H1 (cell line): Measurements from ENCODE around the gene DIP2C. TPM values are rescaled to one million over a fixed set of nuclear protein-coding genes. Genes with fewer than 3 reads are reported as not detected.

Experiments
- CTCF ChIA-PET: fragments of 300-600 bp; sonication (Branson Sonifier 250); formaldehyde crosslinking; loops from one replicate; lab custom pipeline; 2021; ENCODE audit not compliant: partially characterized antibody; lab: Charles Lee
- POLR2A ChIA-PET: fragments of 300-600 bp; sonication (Branson Sonifier 250); formaldehyde crosslinking; loops from one replicate; lab custom pipeline; 2021; ENCODE audit warnings: inconsistent platforms; ENCODE audit not compliant: partially characterized antibody; lab: Charles Lee
- DNase-seq, 2 experiments: peaks; one replicate each; pipeline versions ENCODE4 v3.0.0 to v3.0.0-alpha.2; 2010 to 2022; ENCODE audit warnings: low spot score in 2 of 2, low read depth in 1 of 2, mixed read lengths in 1 of 2
- FAIRE-seq: peaks from 2 replicates; lab custom pipeline; 2011; peaks lifted over from hg19 to GRCh38; lab: Jason Lieb, UNC
- H2AFZ ChIP-seq: 2 replicates; pipeline ENCODE4 v1.8.1; 2012; ENCODE audit warnings: low read length, inconsistent platforms
- H2AK5ac ChIP-seq: 2 replicates; pipeline ENCODE4 v1.6.1; 2013; ENCODE audit warnings: low read depth, low read length
- H2BK120ac ChIP-seq: replicated peaks from 2 replicates; pipeline ENCODE3; 2013; ENCODE audit warnings: low read depth, low read length, inconsistent platforms
- H2BK12ac ChIP-seq: 2 replicates; pipeline ENCODE4 v1.6.1; 2013; ENCODE audit warnings: low read depth, low read length
- H2BK15ac ChIP-seq: 2 replicates; pipeline ENCODE4 v1.6.1; 2013; ENCODE audit warnings: low read length
- H2BK20ac ChIP-seq: 2 replicates; pipeline ENCODE4 v1.6.1; 2013; ENCODE audit warnings: low read length
- H2BK5ac ChIP-seq: 2 replicates; pipeline ENCODE4 v1.6.1; 2013; ENCODE audit warnings: low read depth, low read length
- H3K14ac ChIP-seq: 2 replicates; pipeline ENCODE4 v1.6.1; 2013; ENCODE audit warnings: inconsistent platforms; ENCODE audit not compliant: insufficient read length
- H3K18ac ChIP-seq: 2 replicates; pipeline ENCODE4 v1.6.1; 2013; ENCODE audit warnings: low read length; ENCODE audit errors: extremely low read depth
- H3K23ac ChIP-seq: 2 replicates; pipeline ENCODE4 v1.6.1; 2013; ENCODE audit warnings: inconsistent platforms; ENCODE audit not compliant: insufficient read length
- H3K23me2 ChIP-seq: 2 replicates; pipeline ENCODE4 v1.6.1; 2013; ENCODE audit warnings: low read depth, low read length
- H3K27ac ChIP-seq: 2 replicates; pipeline ENCODE4 v1.6.1; 2011; ENCODE audit warnings: low read depth, low read length, inconsistent platforms
- H3K27me3 ChIP-seq, 4 experiments: replicated peaks in 1 of 4; 1 replicate in 1 of 4; 2 replicates in 3 of 4; pipeline versions ENCODE4 v1.6.1 to v1.8.1; 2011 to 2013; ENCODE audit warnings: low read length in 3 of 4, mild to moderate bottlenecking in 3 of 4, inconsistent platforms in 2 of 4, mixed read lengths in 2 of 4, moderate library complexity in 1 of 4; ENCODE audit not compliant: control insufficient read depth in 3 of 4, insufficient read depth in 3 of 4; ENCODE audit errors: extremely low read depth in 1 of 4
- H3K36me3 ChIP-seq, 4 experiments: 2 replicates each; pipeline versions ENCODE4 v1.6.1 to v1.8.1; 2011 to 2013; ENCODE audit warnings: mild to moderate bottlenecking in 4 of 4, low read length in 3 of 4, moderate library complexity in 2 of 4, control low read depth in 1 of 4, inconsistent platforms in 1 of 4; ENCODE audit not compliant: insufficient read depth in 4 of 4, control insufficient read depth in 2 of 4
- H3K4ac ChIP-seq: replicated peaks from 2 replicates; pipeline ENCODE3; 2013; ENCODE audit warnings: low read length, low read depth, mixed read lengths, inconsistent platforms; ENCODE audit not compliant: insufficient read length
- H3K4me1 ChIP-seq, 4 experiments: replicated peaks in 1 of 4; 1 replicate in 1 of 4; 2 replicates in 3 of 4; pipeline versions ENCODE4 v1.6.1 to v1.8.1; 2011 to 2013; ENCODE audit warnings: low read length in 3 of 4, inconsistent platforms in 2 of 4, mixed read lengths in 1 of 4; ENCODE audit not compliant: insufficient read depth in 4 of 4, control insufficient read depth in 3 of 4
- H3K4me2 ChIP-seq, 2 experiments: 2 replicates each; pipeline versions ENCODE4 v1.6.1 to v1.8.1; 2011 to 2013; ENCODE audit warnings: low read depth in 2 of 2, low read length in 2 of 2, control low read depth in 1 of 2, inconsistent platforms in 1 of 2, mild to moderate bottlenecking in 1 of 2; ENCODE audit not compliant: insufficient read depth in 1 of 2
- H3K4me3 ChIP-seq, 4 experiments: fragments of 200-600, 300-600 bp in 1 of 4; sonication (generic), shearing (Covaris generic), sonication (Bioruptor Twin) in 1 of 4; 2 replicates each; pipeline versions ENCODE4 v1.5.1 to v1.8.1; 2011 to 2016; ENCODE audit warnings: low read length in 4 of 4, low read depth in 3 of 4, control low read depth in 2 of 4, inconsistent platforms in 2 of 4, mild to moderate bottlenecking in 2 of 4, mixed read lengths in 1 of 4, moderate library complexity in 1 of 4; ENCODE audit not compliant: insufficient read depth in 2 of 4; ENCODE audit errors: extremely low read depth in 1 of 4
- H3K56ac ChIP-seq: replicated peaks from 2 replicates; pipeline ENCODE3; 2013; ENCODE audit warnings: low read depth, mild to moderate bottlenecking, mixed read lengths, low read length, inconsistent platforms; ENCODE audit not compliant: insufficient read length
- H3K79me1 ChIP-seq: 2 replicates; pipeline ENCODE4 v1.6.1; 2013; ENCODE audit warnings: low read depth, low read length, control low read depth
- H3K79me2 ChIP-seq, 2 experiments: 2 replicates each; pipeline versions ENCODE4 v1.6.1 to v1.8.1; 2012 to 2013; ENCODE audit warnings: low read length in 2 of 2, mild to moderate bottlenecking in 2 of 2, inconsistent platforms in 1 of 2; ENCODE audit not compliant: insufficient read depth in 2 of 2, control insufficient read depth in 1 of 2
- H3K9ac ChIP-seq, 4 experiments: replicated peaks in 1 of 4; 1 replicate in 1 of 4; 2 replicates in 3 of 4; pipeline versions ENCODE4 v1.6.1 to v1.8.1; 2011 to 2013; ENCODE audit warnings: low read depth in 3 of 4, low read length in 3 of 4, control low read depth in 2 of 4, mild to moderate bottlenecking in 2 of 4, moderate library complexity in 2 of 4, inconsistent platforms in 1 of 4; ENCODE audit errors: extremely low read depth in 1 of 4
- H3K9me3 ChIP-seq, 2 experiments: 2 replicates each; pipeline versions ENCODE4 v1.6.1 to v1.8.1; 2012 to 2013; ENCODE audit warnings: mild to moderate bottlenecking in 2 of 2, moderate library complexity in 2 of 2, control low read depth in 1 of 2, inconsistent platforms in 1 of 2, low read depth in 1 of 2, low read length in 1 of 2, mixed read lengths in 1 of 2; ENCODE audit not compliant: insufficient read depth in 2 of 2
- H4K20me1 ChIP-seq, 2 experiments: replicated peaks in 1 of 2; 2 replicates each; pipeline versions ENCODE3 to v1.8.1; 2011 to 2013; ENCODE audit warnings: inconsistent platforms in 2 of 2, low read length in 2 of 2, mild to moderate bottlenecking in 1 of 2; ENCODE audit not compliant: insufficient read depth in 2 of 2, control insufficient read depth in 1 of 2
- H4K5ac ChIP-seq: 2 replicates; pipeline ENCODE4 v1.6.1; 2013; ENCODE audit warnings: low read length, low read depth, mixed read lengths, inconsistent platforms; ENCODE audit not compliant: insufficient read length
- H4K8ac ChIP-seq: 2 replicates; pipeline ENCODE4 v1.8.0; 2013; ENCODE audit warnings: mild to moderate bottlenecking, moderate library complexity, low read length, inconsistent platforms; ENCODE audit not compliant: insufficient read depth; ENCODE audit errors: extremely low read depth
- H4K91ac ChIP-seq: replicated peaks from 2 replicates; pipeline ENCODE3; 2013; ENCODE audit warnings: low read length, mixed read lengths, inconsistent platforms; ENCODE audit not compliant: insufficient read length
- FOSL1 ChIP-seq: IDR thresholded peaks from 2 replicates; pipeline ENCODE4 v1.6.1; 2011; ENCODE audit warnings: mild to moderate bottlenecking, low read depth, low read length, moderate library complexity; ENCODE audit not compliant: insufficient read depth
- HDAC6 ChIP-seq: IDR thresholded peaks from one replicate; pipeline ENCODE4 v1.7.1; 2012; ENCODE audit warnings: low read depth, mild to moderate bottlenecking, inconsistent platforms, low read length, moderate library complexity
- NRF1 ChIP-seq: IDR thresholded peaks from 2 replicates; pipeline ENCODE4 v1.6.1; 2011; ENCODE audit warnings: mild to moderate bottlenecking, low read depth, low read length, improper control_type of control experiment
- SP1 ChIP-seq: IDR thresholded peaks from 2 replicates; pipeline ENCODE4 v1.6.1; 2011; ENCODE audit warnings: low read depth, low read length
- YY1 ChIP-seq: IDR thresholded peaks from 2 replicates; pipeline ENCODE4 v1.6.1; 2011; ENCODE audit warnings: low read depth, mild to moderate bottlenecking, low read length
- WGBS, 2 experiments: shearing (Covaris generic) in 1 of 2; methylation state at CpG; one replicate each; pipeline versions ENCODE4 v1.1.6 to v1.1.7; 2013 to 2015; ENCODE audit warnings: low lambda C conversion rate in 2 of 2, mixed read lengths in 2 of 2, inconsistent platforms in 1 of 2, low coverage in 1 of 2, missing lambda C conversion rate in 1 of 2; ENCODE audit not compliant: insufficient replicate concordance in 2 of 2, insufficient coverage in 1 of 2, insufficient read length in 1 of 2; ENCODE audit errors: extremely low coverage in 1 of 2, missing lambda C conversion rate in 1 of 2; 5-methylcytosine and 5-hydroxymethylcytosine counted together
- polyA plus RNA-seq, 7 experiments: library from polyadenylated mRNA; depleted of rRNA in 3 of 7; stranded (reverse) in 5 of 7; unstranded in 2 of 7; fragments of >200 nt in 5 of 7; fragments of 200-250 nt in 2 of 7; gene quantifications; 1 replicate in 5 of 7; 2 replicates in 1 of 7; 4 replicates in 1 of 7; pipeline versions ENCODE4 v1.2.1 to v1.2.3, GENCODE V29; 2011 to 2013; ENCODE audit warnings: missing spikeins in 2 of 7, mixed read lengths in 2 of 7
- total RNA-seq: library from RNA; stranded (reverse); fragmentation: NEBNext Ultra II Directional; extraction: Animal tissue kit (Norgen Biotek cat#: 25700); gene quantifications from 2 replicates; pipeline ENCODE4 v1.2.1, GENCODE V29; 2021

Gene DIP2C
- total and polyA plus RNA-seq, 2 of the 8 experiments (the other 6 are each of a cell fraction or from before 2014, with no cell fraction given): 3.8 to 9.3 TPM

- Histone ChIP-seq H3K4me1 (peaks cover 0 to 2% (median 0%) of the 10 kb centered on the region in 4 experiments; a peak in 2 of 7 replicates), H3K9ac (no peak overlapping the region), H3K4me2 (no peak overlapping the region), H2BK12ac (no peak overlapping the region), H3K56ac (no peak overlapping the region), H4K5ac (no peak overlapping the region), H3K14ac (no peak overlapping the region), H3K23ac (no peak overlapping the region), H3K79me2 (peaks cover 0 to 6% of the 10 kb centered on the region in 2 experiments; a peak in 2 of 4 replicates), H4K20me1 (peaks cover 6 to 12% of the 10 kb centered on the region in 2 experiments), H2BK120ac (no peak overlapping the region), H4K91ac (no peak overlapping the region), H3K4me3 (no peak overlapping the region), H3K23me2 (no peaks in the 10 kb centered on the region), H3K36me3 (no peaks in the 10 kb centered on the region), H2BK15ac (no peak overlapping the region), H3K9me3 (no peaks in the 10 kb centered on the region; a peak in 1 of 4 replicates), H3K79me1 (peaks cover 10% of the 10 kb centered on the region), H3K4ac (no peak overlapping the region), H3K18ac (no peak overlapping the region), H4K8ac (no peak overlapping the region), H2BK20ac (no peak overlapping the region), H2AK5ac (no peak overlapping the region), H2BK5ac (no peak overlapping the region), H2AFZ (no peak overlapping the region), H3K27ac (no peak overlapping the region), H3K27me3 (no peaks in the 10 kb centered on the region)
- CTCF ChIA-PET: interaction anchor here (0.7 to 1.2 kb wide), 3 partner anchors 8 to 496 kb away, joined by 3 to 5 read pairs (median 3); no protein-coding TSS in a partner anchor
- TF ChIP-seq NRF1: no peak
- TF ChIP-seq SP1: no peak
- no peak for TF ChIP-seq YY1
- TF ChIP-seq HDAC6: no peak
- no peak for TF ChIP-seq FOSL1
- 91% methylated on average over 38 of the region's 39 CpGs; no CpG with 5 or more reads in 1 of the 2 experiments for WGBS, 2 experiments
- DNase-seq: no peak
- no peak for FAIRE-seq
- POLR2A ChIA-PET: interaction anchor here (0.7 kb wide), 1 partner anchor 9 kb away, joined by 3 read pairs; no protein-coding TSS in a partner anchor
Observed at GRCh38 chr10:633279-634245, 55.9 kb downstream of the DIP2C start.
